ENCODE measurements around the gene FYCO1. TPM values are rescaled to one million over a fixed set of nuclear protein-coding genes. Genes with fewer than 3 reads are reported as not detected.

FYCO1 gene
- total RNA-seq, 1 donor from 2014 or later, result 40.9 TPM

DNA sequence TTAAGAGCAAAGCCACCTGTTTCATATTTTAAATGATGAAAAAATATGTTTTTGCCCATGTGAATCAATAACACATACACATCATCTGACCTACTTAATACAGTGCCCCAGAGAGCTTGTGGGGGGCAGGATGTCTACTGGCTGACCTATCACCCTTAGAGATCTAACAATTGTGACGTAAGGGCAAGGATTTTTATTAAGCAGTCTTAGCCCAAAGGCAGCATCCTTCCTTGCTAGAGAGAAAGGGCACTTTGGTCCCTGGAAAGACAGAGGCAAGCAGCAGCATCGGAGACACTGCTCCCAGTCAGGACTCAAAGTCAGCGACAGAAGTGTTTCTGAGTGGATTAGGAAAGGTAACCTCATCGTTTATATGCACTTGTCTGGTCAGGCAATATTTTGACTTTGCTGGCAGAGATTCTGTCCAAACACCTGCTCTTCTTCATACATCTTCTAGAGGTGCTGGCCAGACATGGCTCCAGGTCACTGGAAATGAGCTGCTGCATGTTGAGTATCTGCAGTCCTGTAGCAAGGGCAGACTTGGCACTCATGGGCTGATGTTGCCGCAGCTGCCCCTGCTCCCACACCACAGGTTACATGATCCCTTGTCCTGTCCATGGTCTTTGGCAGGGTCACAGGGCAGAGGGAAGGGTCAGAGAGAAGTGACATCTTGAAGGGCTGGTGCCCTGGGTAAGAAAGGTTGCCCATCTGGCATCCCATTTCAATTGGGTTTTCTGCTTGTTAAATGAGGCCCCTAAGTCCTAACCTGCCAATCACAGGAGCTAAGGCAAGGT is 50.6 kb downstream of the FYCO1 start:
- Histone ChIP-seq H3K4me1 (no peaks in the 10 kb centered on the region), H3K27ac (peak overlapping the region; percentile 14), H3K4me3 (peak overlapping the region; percentile 6), H3K27me3 (ENCODE audit: low read depth) (no peaks in the 10 kb centered on the region), H3K9me3 (no peaks in the 10 kb centered on the region), H3K36me3 (peaks cover 58% of the 10 kb centered on the region)
- DNase-seq (no peak), ATAC-seq (no peak)
- intact Hi-C loops (cut with DNase I), result loop anchor here (5.0 kb wide), 1 partner anchor 132 kb away; no protein-coding TSS in a partner anchor
- TF ChIP-seq, protein P1, sequence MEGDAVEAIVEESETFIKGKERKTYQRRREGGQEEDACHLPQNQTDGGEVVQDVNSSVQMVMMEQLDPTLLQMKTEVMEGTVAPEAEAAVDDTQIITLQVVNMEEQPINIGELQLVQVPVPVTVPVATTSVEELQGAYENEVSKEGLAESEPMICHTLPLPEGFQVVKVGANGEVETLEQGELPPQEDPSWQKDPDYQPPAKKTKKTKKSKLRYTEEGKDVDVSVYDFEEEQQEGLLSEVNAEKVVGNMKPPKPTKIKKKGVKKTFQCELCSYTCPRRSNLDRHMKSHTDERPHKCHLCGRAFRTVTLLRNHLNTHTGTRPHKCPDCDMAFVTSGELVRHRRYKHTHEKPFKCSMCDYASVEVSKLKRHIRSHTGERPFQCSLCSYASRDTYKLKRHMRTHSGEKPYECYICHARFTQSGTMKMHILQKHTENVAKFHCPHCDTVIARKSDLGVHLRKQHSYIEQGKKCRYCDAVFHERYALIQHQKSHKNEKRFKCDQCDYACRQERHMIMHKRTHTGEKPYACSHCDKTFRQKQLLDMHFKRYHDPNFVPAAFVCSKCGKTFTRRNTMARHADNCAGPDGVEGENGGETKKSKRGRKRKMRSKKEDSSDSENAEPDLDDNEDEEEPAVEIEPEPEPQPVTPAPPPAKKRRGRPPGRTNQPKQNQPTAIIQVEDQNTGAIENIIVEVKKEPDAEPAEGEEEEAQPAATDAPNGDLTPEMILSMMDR (IDR thresholded peaks at IDR 0.05), result no peak

- TF ChIP-seq, protein P1 (IDR thresholded peaks at IDR 0.05), result no peak
- intact Hi-C loops (cut with DNase I), result loop anchor here (5.0 kb wide), 1 partner anchor 134 kb away; no protein-coding TSS in a partner anchor
- DNase-seq, result no peak
- no peak within 1 kb of the TSS for H3K27ac ChIP-seq
- no peak for ATAC-seq
- no peaks in the 10 kb centered on the region for H3K27me3 ChIP-seq (ENCODE audit: low read depth)
- H3K4me3 ChIP-seq, result no peak within 1 kb of the TSS
- H3K36me3 ChIP-seq, result peaks cover 41% of the 10 kb centered on the region
- no peaks in the 10 kb centered on the region for H3K9me3 ChIP-seq
- peaks cover 10% of the 10 kb centered on the region for H3K4me1 ChIP-seq
Observed at GRCh38 chr3:45943207-45943846, 52.3 kb downstream of the FYCO1 start, which contains the start of gene CXCR6. TSS of gene CXCR6 (plus strand) at chr3:45943464. CDS start at chr3:45946482, 3,018 bp downstream.

GRCh38 chr3:45942051-45942825 is 53.4 kb downstream of the FYCO1 start:
- Histone ChIP-seq H3K4me3 (no peak overlapping the region), H3K27ac (no peak overlapping the region), H3K4me1 (peaks cover 10% of the 10 kb centered on the region), H3K9me3 (no peaks in the 10 kb centered on the region), H3K27me3 (ENCODE audit: low read depth) (no peaks in the 10 kb centered on the region), H3K36me3 (peaks cover 39% of the 10 kb centered on the region)
- ATAC-seq, result no peak
- TF ChIP-seq, protein P1 (IDR thresholded peaks at IDR 0.05), result no peak
- no peak for DNase-seq
- intact Hi-C loops (cut with DNase I), result loop anchor here (5.0 kb wide), 1 partner anchor 135 kb away; no protein-coding TSS in a partner anchor

DNA sequence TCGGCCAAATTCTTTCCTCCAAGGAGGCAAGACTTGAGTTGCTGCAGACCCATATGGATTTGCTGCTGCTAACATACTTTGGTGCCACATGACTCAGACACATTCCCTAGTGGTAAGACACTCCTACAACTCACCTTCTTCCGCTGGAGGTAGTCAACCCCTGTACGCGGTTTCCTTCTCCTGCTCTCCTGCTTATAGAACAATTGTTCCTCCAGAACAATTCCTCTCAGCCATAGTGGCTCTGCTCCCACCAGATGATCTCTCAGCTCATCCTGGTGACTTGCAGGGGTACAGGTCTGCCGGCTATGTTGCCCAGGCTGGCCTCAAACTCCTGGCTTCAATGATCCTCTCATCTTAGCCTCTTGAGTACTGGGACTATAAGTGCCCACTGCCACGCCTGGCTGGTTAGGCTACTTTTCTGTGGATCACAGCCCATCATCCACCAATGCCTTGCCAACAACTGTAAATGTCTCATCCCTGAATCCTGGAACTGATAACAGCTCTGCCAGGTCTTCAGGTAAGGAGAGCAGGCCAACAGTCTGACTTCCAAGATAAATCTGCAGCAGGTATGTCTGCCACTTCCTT is 54.8 kb downstream of the FYCO1 start:
- no peak for DNase-seq

More for the DNA sequence above, 54.8 kb downstream of the FYCO1 start:
- intact Hi-C loops (cut with DNase I), result loop anchor here (5.0 kb wide), 1 partner anchor 136 kb away; no protein-coding TSS in a partner anchor
- Histone ChIP-seq H3K36me3 (peaks cover 39% of the 10 kb centered on the region), H3K9me3 (no peaks in the 10 kb centered on the region), H3K4me1 (peaks cover 10% of the 10 kb centered on the region), H3K27ac (no peak overlapping the region), H3K27me3 (ENCODE audit: low read depth) (no peaks in the 10 kb centered on the region), H3K4me3 (no peak overlapping the region)
- TF ChIP-seq, protein P1 (IDR thresholded peaks at IDR 0.05), result no peak
- no peak for ATAC-seq
